HS-27A (cell line): ENCODE data around the gene ANK3.

Source experiments
- DNase-seq: peaks from one replicate; pipeline ENCODE4 v3.0.0-alpha.2; 2012; ENCODE audit warnings: low read depth, missing footprints

ANK3 gene

GRCh38 chr10:60343254-60343653 is 46.4 kb downstream of the ANK3 start:
- DNase-seq = no peak

DNA sequence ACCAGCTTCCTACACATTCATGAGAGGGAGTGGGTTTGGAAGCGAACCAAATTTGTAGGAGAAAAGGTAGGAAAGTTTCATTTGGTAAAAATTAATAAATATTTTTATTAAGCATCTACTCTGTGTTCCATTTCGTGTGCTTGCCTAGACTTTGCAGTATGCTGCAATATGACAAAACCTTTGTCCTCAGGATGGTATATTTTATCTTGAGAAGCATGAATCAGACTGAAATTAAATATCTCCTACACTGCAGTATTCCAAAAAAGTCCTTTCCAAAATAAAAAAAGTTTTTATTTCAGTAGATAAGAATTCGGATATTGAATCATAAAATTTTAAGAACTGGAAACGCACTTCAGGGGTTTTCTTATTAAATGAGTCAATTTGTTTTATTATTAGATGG is 47.7 kb downstream of the ANK3 start:
- DNase-seq = no peak

- DNase-seq = no peak
Observed at GRCh38 chr10:60340973-60341372, 48.7 kb downstream of the ANK3 start.

GRCh38 chr10:60339757-60340156 is 49.9 kb downstream of the ANK3 start:
- no peak for DNase-seq

DNA sequence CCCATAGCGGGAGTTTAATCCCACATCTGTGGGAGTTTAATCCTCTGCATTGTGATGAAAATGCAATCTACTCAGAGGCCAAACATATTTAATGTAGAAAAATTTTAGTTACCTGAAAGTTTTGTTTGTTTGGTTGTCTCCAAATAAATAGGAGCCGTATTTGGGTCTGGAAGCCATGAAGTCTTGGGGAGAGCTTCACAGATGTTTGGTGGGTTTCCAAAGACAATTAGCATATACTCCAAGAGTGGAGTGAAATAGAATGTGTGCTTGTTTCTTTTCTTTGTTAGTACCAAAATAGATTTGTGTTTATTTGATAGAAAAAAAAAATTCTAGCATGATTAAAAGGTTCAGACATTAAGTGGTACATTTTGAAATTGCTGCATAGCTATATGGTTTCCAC is 50.9 kb downstream of the ANK3 start:
- DNase-seq = no peak

- no peak for DNase-seq
Observed at GRCh38 chr10:60338002-60338564, 51.6 kb downstream of the ANK3 start.

DNA sequence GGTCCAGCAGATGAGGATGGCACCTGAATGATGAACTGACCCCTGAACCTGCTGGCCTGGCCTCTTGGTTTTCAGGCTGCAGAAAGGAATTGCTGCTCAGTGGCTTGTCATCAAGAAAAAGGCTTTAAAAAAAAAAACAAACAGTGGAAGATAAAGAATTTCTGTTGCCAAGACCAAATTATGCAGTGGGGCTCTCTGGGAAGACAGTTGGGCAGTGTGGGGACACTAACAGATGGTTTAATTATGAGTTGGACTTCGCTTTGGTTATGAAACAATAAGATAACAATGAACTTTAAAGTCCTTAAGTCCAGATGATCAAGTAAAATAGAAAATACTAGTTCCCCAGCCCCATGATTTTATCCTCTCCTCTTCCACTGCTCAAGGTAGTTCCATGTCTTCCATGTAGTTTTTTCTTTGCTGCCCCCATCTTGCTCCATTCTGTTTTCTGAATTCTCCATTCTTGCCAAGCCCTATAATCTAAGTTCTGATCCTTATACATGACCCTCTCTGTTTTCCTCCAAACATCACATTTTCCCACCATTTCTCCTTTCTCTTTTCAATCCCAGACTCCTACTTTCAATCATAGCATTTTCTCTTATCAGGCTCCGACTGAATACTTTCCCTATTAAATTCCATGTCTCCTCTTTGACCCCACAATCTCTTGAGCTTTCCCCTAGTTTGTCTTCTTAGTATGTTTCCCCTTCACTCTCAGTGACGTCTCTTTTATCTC is 52.6 kb downstream of the ANK3 start:
- DNase-seq = no peak

DNA sequence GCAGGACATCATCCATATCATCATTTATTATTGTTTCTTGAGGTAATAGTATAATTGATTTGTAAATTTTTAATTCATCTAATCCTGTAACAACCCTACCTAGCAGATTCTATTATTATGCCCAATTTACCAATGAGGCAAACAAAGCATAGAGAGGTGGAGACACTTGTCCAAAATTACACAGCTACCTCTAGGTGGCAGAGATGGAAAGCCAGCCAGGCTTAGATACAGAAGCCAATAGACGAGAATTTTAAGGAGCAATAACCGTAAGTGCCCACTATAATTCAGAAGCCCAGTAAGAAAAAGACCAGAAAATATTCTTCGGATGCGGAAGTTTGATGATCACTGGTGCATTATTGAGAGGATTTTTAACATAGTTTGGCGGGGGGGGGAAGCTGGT is 54.0 kb downstream of the ANK3 start:
- no peak for DNase-seq

- no peak for DNase-seq
Observed at GRCh38 chr10:60334991-60335390, 54.7 kb downstream of the ANK3 start.

DNA sequence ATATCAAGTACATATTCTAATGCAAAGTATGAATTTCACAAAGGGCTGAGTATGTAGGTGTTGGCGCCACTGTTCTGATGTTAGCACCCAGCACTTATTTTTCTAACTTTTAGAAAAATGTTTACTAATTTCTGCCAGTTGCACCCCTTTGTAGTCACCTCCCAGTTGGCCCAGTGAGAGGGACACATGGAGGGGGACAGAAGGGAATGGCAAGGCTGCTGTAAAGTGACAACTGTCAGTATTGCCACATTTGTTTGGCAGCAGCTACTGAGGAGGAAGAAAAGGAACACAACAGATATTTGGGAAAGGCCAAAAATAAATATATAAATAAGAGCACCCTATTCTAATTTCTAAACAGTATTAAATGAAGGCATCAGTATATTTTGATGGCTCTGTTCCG is 57.3 kb downstream of the ANK3 start:
- no peak for DNase-seq

DNA sequence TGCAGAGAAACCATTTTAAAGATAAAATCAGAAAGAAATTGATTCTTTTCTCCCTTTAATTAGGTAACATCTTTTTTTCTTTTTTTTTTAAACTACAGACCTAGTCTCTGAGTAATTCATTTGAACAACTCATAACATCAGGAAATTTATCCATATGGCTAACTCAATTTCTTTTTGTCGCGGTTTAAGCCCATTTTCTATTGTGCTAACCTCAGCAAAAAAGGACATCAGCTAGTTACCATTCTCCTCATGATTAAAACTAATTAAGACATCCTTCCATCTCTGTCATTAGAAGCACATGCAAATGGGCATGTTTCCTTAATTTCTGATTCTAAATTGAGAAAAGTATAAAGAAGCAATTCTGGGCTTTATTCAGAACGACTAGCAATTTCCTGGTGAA is 57.8 kb downstream of the ANK3 start:
- no peak for DNase-seq

GRCh38 chr10:60323162-60323561 is 66.5 kb downstream of the ANK3 start:
- no peak for DNase-seq

GRCh38 chr10:60320666-60321065 is 69.0 kb downstream of the ANK3 start:
- DNase-seq = no peak

GRCh38 chr10:60316029-60316428 is 73.6 kb downstream of the ANK3 start:
- no peak for DNase-seq

GRCh38 chr10:60315311-60315710 is 74.4 kb downstream of the ANK3 start:
- DNase-seq = no peak

DNA sequence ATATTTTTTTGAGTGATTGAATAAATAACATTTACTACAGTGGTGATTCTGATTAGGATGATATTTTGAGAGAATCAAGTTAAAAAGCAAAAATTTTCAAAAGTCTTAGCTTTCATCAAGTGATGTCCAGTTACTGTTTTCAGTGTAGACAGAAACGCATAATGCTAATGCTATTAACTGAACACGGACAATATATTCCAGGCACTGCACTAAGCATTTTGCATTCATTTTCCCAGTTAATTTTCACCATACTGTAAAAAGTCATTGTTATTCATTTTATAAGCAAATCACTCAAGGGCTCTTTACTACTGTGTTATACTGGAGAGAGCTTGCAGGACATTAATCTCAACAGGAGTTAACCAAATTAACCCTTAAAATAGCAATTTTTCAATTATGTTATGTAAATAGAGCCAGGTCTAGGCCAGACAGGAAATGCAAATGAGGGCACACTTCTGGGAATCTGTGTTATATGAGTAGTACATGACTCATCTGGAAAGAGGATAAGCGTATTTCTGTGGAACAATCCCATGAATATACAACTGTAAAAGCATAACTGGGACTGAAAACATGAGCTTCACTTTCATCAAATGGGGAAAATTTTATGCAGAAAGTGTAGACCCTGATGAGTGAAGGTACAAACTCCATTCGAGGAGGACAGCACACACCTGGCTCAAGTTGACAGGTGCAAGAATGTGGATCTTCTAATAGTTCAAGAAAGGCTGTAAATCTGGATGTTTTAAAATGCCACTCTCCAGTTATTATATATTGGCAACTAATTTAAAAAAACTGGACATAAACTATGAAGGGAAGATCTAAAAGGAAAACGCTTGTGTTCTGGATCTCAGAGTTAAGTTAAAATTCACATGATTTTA is 75.4 kb downstream of the ANK3 start:
- DNase-seq = no peak

DNA sequence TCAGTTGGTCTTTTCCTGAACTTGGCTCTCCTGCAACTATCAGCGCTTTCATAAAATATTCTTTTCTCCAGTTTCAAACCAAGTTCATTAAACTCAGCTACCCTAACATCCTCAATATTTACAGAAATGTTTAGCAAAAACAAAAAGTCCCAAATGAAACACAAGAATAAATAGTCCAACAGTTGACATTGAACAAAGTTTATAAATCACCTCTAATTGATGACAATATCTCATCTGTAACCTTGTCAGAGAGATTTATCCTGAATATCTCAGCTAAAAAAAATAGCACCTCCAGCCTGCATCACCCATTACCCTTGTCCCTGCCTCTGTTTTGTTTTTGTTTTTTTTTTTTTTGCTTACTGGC is 76.1 kb downstream of the ANK3 start:
- DNase-seq = no peak

GRCh38 chr10:60312818-60313588 is 76.7 kb downstream of the ANK3 start:
- no peak for DNase-seq

DNA sequence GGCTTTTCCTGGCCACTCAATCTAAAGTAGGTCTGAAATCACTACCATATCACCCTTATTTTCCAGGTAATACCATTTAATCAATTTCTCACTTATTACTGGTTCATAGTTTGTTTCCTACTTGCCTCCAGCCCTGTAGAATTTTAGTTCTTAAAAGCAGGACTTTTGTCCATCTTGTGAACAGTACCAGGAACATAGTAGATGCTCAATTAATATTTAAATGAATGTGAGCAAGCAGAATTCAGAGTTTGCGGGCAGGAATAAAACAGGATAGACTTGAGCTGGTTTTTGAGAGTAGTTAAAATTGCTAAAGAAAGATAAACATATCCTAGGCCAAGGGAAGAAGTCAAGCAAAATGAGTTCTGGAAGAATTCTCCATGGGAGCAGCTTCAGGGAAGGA is 77.9 kb downstream of the ANK3 start:
- no peak for DNase-seq

GRCh38 chr10:60310740-60311139 is 78.9 kb downstream of the ANK3 start:
- DNase-seq = no peak

GRCh38 chr10:60309891-60310290 is 79.8 kb downstream of the ANK3 start:
- no peak for DNase-seq

DNA sequence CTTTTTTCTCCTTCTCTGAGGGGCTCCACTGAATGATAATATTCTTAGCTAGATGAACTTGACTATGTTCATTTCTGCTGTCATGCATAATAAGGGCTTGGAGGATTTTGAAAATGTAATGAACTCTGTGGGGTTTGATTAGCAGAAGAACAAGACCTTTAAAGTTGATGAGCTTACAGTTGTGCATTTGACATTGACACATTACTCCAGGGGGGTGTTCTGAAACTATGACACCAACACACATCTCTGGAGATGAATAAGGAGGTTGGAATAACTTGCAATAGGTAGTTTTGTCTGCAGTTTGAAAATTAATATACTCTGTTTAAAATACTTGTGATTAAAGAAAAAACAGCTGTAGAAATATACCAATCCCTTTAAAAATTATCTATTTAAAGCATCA is 80.3 kb downstream of the ANK3 start:
- DNase-seq = no peak
